HG03460 (cell line): ENCODE results near the gene PSMD11.
A peak's percentile ranks its signal among the peaks of the same experiment; 100 is the strongest.
"Not testable (repeated sequence)": the region's sequence is repeated elsewhere in the genome, so short reads cannot be mapped to it uniquely, and the experiment has no call there.

Experiments
- ATAC-seq: cut with Tn5 transposase; IDR thresholded peaks from one replicate; pipeline ENCODE4 v1.9.1; 2021; ENCODE audit not compliant: unreplicated experiment

The PSMD11 gene

GRCh38 chr17:32510466-32510865 lies 66.2 kb downstream of the PSMD11 start:
- no peak for ATAC-seq

DNA sequence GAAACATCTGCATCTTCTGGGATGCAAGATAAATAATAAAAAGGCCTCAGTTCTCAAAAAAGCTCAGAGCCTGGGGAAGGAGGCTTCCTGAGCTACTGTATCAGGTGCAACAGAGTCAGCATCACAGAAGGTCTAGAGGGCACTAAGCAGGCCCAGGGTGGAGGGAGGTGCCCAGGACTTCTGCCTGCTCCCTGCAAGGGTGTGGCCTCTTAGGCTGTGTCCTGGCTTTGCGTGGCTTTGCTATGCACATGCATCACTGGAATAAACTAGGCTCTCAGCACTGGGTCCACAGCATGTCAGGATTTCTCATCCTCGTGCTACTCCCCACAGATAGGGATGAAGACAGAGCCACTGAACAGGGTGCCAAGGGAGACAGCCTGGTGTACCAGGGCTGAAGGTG lies 68.0 kb downstream of the PSMD11 start:
- ATAC-seq: no peak

DNA sequence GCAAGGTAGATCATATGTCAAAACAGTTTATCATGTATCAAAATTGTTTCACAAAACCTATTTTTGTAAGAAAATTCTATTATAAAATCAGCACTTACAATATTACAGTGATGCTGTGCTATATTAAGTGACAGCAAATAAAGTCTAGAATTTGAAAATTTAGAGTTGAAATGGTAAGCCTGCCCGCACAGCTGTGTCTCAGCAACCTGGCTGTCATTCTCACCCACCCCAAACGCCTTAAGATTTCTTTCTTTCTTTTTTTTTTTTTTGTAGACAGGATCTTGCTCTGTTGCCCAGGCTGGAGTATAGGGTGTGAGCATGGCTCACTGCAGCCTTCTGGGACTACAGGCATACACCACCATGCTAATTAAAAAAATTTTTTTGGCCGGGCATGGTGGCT lies 69.3 kb downstream of the PSMD11 start:
- no peak for ATAC-seq

GRCh38 chr17:32514606-32515005 lies 70.3 kb downstream of the PSMD11 start:
- no peak for ATAC-seq

DNA sequence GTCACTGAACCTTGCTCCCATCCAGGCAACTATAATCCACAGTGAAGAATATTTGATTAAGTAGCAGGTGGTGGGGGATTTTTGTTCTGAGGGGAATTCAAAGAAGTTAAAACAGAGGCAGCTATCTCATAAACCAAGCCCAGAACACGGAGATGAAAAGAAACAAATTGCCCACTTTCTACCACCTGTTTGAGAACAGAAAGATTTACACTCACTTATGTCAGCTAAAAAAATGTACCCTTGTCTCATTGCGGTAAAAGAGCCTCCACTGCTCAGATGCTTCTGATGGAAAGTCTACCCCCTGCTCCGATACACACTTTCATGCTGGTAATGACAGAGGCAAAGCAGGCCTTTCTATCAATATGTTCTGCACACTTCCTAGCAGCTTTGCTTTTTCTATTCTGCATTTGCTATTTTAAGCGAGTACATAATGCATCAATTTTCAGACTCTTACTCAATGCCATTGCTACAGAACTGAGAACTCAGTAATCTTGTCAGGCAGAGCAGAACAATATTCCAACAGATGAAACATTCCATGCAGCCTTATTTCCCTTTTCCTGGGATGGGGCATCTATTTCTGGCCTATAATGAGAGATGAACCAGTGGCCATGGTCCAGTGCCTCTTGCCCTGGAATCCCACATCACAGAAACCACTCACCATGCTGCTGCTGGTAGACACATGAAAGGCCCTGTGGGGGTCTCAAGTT lies 71.5 kb downstream of the PSMD11 start:
- no peak for ATAC-seq

DNA sequence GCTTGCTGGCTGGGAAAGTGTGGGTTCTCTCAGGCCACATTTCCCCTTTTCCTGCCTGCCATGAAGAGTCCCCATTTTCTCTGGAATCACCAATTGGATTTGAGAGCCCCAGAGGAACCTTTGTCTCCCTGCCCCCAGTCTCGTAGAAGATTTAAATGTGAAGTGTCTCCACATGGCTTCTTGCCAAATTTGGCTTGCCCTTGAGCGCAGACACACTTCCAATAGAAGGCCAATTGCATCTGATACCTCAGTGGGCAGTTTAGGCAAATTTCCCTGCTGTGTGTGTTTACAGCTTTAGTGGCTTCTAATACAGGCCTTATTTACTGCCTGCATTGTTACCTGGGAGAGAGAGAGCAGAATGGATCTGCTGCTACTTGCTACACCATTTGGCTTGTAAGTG lies 72.1 kb downstream of the PSMD11 start:
- no peak for ATAC-seq

DNA sequence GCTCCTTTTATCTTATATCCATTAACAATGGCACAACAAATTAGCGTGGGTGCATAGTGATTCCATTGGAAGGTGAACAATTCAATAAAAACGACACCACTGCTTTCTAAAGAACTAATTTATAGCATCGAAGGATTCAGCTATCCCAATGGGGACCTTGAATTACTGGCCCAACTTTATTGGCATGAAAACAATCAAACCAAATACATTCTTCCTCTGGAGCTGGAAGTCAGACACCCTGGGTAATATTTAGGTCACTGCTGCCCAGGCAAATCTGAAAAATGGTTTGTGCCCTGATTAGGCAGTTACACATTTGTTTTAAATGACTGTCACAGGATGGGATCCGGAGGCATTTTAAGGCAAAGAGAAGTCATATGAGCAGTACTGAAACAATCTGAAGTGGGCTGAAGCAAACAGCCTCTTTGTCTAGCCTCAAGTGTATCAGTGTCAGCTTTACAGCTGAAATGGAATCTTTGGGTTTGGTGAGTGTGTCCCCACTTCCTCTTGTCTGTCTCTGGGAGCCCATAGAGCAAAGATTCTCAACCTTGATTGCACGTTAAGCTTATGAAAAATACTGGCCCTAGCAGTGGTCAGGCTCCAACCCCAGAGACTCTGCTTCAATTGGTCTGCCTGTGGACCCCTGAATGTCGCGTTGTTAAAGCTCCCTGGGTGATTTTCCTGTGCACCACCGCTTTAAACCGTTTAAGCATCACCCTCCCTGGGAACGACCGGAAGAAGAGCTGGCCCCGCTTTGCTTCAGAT lies 72.8 kb downstream of the PSMD11 start:
- no peak for ATAC-seq

DNA sequence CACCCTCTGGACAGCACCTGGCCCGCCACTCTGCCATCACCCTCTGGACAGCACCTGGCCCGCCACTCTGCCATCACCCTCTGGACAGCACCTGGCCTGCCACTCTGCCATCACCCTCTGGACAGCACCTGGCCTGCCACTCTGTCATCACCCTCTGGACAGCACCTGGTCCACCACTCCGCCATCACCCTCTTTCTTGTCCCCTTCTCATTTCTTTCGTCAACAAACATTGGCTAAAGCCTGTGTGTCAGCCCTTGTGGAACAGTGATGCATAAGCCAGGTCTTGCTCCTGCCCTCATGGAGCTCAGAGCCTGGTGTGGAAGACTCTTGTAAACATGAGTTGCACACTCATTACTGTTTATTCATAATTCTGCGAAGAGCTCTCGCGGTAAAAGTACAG lies 73.7 kb downstream of the PSMD11 start:
- ATAC-seq: no peak

DNA sequence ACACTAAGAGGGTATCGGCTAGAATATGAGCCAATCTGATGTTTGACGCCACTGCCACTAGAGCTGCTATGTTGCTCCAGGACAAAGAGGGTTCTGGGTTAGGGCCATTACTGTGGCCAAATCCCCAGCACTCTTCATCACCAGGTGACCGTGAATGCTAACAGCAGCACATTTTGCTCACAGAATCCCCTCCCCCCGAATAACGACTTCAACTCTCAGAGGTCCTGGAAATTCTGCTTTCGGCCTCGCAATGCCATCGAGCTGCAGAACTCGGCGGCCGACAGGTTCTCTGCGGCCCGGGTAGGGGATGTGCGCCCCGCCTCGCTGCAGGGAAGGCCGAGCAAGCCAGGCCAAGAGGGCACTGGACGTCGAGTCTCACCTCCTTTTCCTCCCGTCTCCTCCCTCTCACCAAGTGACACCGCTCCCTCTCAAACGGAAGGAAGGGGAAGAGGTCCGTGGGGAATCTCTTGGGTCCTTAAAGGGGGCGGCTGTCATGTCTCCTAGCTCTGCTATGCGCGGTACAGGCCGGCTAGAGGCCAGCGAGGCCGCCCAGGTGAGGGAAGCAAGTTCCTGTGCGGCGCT lies 74.4 kb downstream of the PSMD11 start:
- no peak for ATAC-seq

GRCh38 chr17:32519228-32520103 lies 75.2 kb downstream of the PSMD11 start:
- ATAC-seq: no peak

DNA sequence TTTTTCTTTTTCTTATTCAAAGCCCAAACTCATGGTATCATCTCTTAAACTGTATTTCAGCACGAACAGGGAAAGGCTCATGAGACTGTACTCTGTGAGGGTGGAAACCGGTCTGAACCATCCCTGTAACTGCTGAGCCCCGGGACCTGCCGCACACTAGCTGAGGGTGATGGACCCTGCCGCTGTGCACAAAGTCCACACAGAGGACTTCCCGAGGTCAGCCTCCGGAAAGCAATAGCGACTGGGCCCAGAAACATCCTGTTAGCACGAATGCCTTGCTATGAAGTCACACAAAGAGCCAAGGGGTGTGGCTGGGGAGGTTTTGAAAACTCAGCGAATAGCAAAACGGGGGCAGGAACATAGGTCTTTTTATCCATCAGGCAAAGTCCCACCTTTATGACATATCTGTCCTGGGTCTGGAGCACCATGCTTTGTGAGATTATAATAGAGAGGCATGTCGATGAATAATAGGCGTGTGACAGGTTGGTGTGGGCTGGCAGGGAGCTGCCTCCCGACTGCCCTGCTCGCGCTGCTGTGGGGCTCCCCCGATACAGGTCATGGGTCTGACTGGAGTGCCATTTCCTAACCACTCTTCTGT lies 75.9 kb downstream of the PSMD11 start:
- ATAC-seq: no peak

GRCh38 chr17:32520737-32521404 lies 76.6 kb downstream of the PSMD11 start:
- no peak for ATAC-seq

DNA sequence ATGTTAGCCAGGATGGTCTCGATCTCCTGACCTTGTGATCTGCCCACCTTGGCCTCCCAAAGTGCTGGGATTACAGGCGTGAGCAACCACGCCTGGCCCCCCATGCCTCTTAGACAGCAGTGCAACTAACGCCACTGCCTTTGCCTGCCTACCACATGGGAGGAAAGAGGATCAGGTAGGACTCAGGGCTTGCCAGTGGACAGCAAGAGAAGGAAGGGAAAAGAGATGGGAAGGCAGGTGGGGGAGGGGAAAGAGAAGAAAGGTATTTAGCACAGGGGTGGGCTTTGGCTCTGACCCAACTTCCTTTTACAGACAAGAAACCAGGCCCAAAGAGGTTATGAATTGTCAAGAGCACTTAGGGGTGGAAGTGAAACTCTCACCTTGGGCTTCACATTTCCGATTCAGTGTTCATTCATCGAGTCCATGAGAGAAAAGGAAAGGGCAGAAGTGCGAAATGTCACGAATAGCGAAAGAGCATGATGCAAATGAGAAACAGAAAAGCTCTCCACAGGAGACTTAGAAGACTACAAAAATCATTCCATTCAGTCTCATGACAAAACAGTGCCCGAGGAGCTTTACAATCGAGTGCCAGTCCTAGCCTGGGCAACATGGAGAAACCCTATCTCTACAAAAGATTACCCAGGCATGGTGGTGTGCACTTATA lies 78.8 kb downstream of the PSMD11 start:
- peak; percentile 40 for ATAC-seq

DNA sequence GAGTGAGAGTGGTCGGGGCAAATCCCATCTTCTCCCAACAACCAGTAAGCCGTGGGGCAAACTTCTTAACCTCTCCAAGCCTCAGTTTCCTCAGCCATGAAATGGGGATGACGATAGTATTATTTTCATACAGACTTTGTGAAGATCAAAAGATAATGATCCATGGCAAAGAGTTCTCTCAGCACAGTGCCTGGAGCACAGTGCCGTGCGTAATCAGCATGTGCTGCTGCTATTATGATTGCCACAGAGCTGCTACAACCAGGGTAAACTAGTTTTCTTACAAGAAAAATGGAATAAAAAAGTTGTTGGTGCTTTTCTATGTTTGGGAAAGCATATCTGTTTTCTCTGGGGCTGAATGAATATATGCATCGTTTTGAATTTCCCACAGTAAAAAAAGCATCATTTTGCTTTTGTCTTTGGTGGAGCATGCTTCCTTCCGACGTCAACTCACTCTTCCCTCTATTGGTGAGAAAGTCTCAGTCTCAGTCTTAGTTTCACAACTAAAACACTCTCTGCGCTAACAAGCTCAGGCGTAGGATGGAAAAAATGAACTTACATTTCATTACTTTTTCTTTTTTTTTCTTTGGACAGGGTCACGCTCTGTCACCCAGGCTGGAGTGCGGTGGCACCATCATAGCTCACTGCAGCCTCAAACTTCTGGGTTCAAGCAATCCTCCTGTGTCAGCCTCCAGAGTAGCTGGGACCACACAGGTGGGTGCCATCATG lies 79.7 kb downstream of the PSMD11 start:
- peak; percentile 47 for ATAC-seq

DNA sequence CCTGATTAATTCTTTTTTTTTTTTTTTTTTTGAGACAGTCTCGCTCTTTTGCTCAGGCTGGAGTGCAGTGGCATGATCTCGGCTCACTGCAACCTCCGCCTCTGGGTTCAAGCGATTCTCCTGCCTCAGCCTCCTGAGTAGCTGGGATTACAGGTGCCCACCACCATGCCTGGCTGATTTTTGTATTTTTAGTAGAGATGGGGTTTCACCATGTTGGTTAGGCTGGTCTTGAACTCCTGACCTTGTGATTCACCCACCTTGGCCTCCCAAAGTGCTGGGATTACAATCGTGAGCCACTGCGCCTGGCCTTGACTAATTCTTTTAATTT lies 80.2 kb downstream of the PSMD11 start:
- ATAC-seq: not testable (repeated sequence)

DNA sequence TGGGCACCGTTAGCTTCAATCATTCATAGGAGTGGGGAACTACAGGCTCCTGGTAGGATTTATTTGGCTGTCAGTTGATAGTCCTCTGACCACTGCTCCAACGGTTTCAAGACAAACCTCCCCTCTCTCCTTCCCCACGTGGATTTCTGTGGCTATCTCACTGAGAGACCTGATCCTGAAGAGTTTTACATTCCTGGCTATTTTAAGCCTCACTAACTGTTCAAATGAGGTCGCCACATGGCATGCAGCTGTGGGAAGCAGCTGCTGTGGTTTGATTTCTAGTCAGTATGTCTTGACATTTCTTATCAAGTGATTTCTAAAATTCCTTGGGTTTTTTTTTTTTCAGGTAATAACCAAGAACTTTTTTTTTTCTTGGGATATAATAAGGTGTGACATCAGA lies 80.8 kb downstream of the PSMD11 start:
- no peak for ATAC-seq

- no peak for ATAC-seq
Observed at GRCh38 chr17:32527146-32527545, 82.8 kb downstream of the PSMD11 start.

GRCh38 chr17:32528825-32529224 lies 84.5 kb downstream of the PSMD11 start:
- ATAC-seq: no peak

DNA sequence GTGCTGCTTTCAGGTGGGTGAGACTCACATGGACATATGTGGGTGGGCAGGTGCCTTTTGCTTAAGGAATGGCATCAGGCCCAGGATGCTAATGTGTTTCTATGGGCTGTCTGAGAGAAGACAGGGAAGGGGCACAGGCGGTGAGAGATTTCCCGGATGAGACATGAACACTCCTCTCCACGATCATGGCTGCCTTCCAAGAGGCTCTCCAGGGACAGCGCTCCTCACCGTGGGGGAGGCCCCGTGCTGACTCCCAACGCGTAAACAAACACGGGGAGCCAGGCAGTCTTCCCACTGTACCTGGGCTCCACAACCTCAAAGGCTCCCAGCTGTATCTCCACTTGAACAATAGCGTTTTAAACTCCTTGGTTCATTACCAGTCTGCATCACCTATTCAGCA lies 85.3 kb downstream of the PSMD11 start:
- ATAC-seq: no peak
